ENCODE results near the gene CTNND1. TPM values are rescaled to one million over a fixed set of nuclear protein-coding genes. Genes with fewer than 3 reads are reported as not detected.
A peak's percentile ranks its signal among the peaks of the same experiment; 100 is the strongest.

Gene CTNND1
- total RNA-seq, 4 donors from 2014 or later: 165 to 415 (median 374) TPM

GRCh38 chr11:57788703-57789088 lies 27.1 kb downstream of the CTNND1 start:
- in situ Hi-C loops (cut with MboI; ENCODE audit: low pct_ligation_motif_present in 1 of 4, low pct_unique_long_range_greater_than_20kb in 1 of 4, low sequenced_read_pairs in 3 of 4): no loop called here
- no peaks in the 10 kb centered on the region for H3K27me3 ChIP-seq
- peaks cover 0 to 2% (median 0%) of the 10 kb centered on the region in 4 donors for H3K36me3 ChIP-seq
- no peak for TF ChIP-seq EP300 (IDR thresholded peaks at IDR 0.05; ENCODE audit: low read depth)
- TF ChIP-seq POLR2AphosphoS5 (IDR thresholded peaks at IDR 0.05): no peak
- TF ChIP-seq POLR2A (IDR thresholded peaks at IDR 0.05): no peak
- no peak for TF ChIP-seq CTCF (IDR thresholded peaks at IDR 0.05)
- intact Hi-C loops (cut with DNase I; ENCODE audit: low total_unique reads): no loop called here
- peaks cover 73 to 99% (median 88%) of the 10 kb centered on the region in 4 donors for H3K4me1 ChIP-seq
- H3K4me3 ChIP-seq: no peak overlapping the region
- no peaks in the 10 kb centered on the region for H3K9me3 ChIP-seq
- peak overlapping the region; percentile 56 to 95 (median 82) for H3K27ac ChIP-seq
- no peak for DNase-seq

- TF ChIP-seq CTCF (IDR thresholded peaks at IDR 0.05) (no peak), POLR2AphosphoS5 (IDR thresholded peaks at IDR 0.05) (no peak), POLR2A (IDR thresholded peaks at IDR 0.05) (no peak), EP300 (IDR thresholded peaks at IDR 0.05; ENCODE audit: low read depth) (no peak)
- Histone ChIP-seq H3K9me3 (no peaks in the 10 kb centered on the region), H3K27me3 (no peaks in the 10 kb centered on the region), H3K4me1 (peaks cover 58 to 94% (median 73%) of the 10 kb centered on the region in 4 donors), H3K4me3 (peak overlapping the region in 1 of 4 donors; percentile 34), H3K27ac (peak overlapping the region; percentile 88 to 95 (median 92)), H3K36me3 (peaks cover 0 to 27% (median 10%) of the 10 kb centered on the region in 4 donors)
- 64 to 86% methylated on average over 5 to 22 of the region's 22 CpGs for WGBS, 2 donors (ENCODE audit: low coverage in 1 of 2)
- intact Hi-C loops (cut with DNase I; ENCODE audit: low total_unique reads) (loop anchor here (10.0 kb wide), 1 partner anchor 47 kb away; the partner anchor contains the start of gene SELENOH), in situ Hi-C loops (cut with MboI; ENCODE audit: low pct_ligation_motif_present in 1 of 4, low pct_unique_long_range_greater_than_20kb in 1 of 4, low sequenced_read_pairs in 3 of 4) (no loop called here)
- DNase-seq: peak; percentile 28
Measured at GRCh38 chr11:57791321-57792059, 29.9 kb downstream of the CTNND1 start.

GRCh38 chr11:57792060-57792541 lies 30.5 kb downstream of the CTNND1 start:
- peak overlapping the region; percentile 88 to 95 (median 92) for H3K27ac ChIP-seq
- peaks cover 52 to 89% (median 67%) of the 10 kb centered on the region in 4 donors for H3K4me1 ChIP-seq
- intact Hi-C loops (cut with DNase I; ENCODE audit: low total_unique reads): loop anchor here (10.0 kb wide), 1 partner anchor 47 kb away; the partner anchor contains the start of gene SELENOH
- TF ChIP-seq EP300 (IDR thresholded peaks at IDR 0.05; ENCODE audit: low read depth) (peak; percentile 95), POLR2A (IDR thresholded peaks at IDR 0.05) (peak; percentile 33), CTCF (IDR thresholded peaks at IDR 0.05) (no peak), POLR2AphosphoS5 (IDR thresholded peaks at IDR 0.05) (peak in 2 of 3 donors; percentile 60 to 70)
- 69 to 78% methylated on average over 7 of the region's 7 CpGs for WGBS, 2 donors (ENCODE audit: low coverage in 1 of 2)
- in situ Hi-C loops (cut with MboI; ENCODE audit: low pct_ligation_motif_present in 1 of 4, low pct_unique_long_range_greater_than_20kb in 1 of 4, low sequenced_read_pairs in 3 of 4): no loop called here
- peak overlapping the region in 1 of 4 donors; percentile 34 for H3K4me3 ChIP-seq
- peak; percentile 71 for DNase-seq
- no peaks in the 10 kb centered on the region for H3K27me3 ChIP-seq
- no peaks in the 10 kb centered on the region for H3K9me3 ChIP-seq
- peaks cover 0 to 33% (median 13%) of the 10 kb centered on the region in 4 donors for H3K36me3 ChIP-seq

- in situ Hi-C loops (cut with MboI; ENCODE audit: low pct_ligation_motif_present in 1 of 4, low pct_unique_long_range_greater_than_20kb in 1 of 4, low sequenced_read_pairs in 3 of 4) (no loop called here), intact Hi-C loops (cut with DNase I; ENCODE audit: low total_unique reads) (loop anchor here (10.0 kb wide), 1 partner anchor 48 kb away; the partner anchor contains the start of gene SELENOH)
- Histone ChIP-seq H3K9me3 (no peaks in the 10 kb centered on the region), H3K27me3 (no peaks in the 10 kb centered on the region), H3K27ac (peak overlapping the region; percentile 88 to 95 (median 92)), H3K36me3 (peaks cover 0 to 33% (median 14%) of the 10 kb centered on the region in 4 donors), H3K4me1 (peaks cover 46 to 89% (median 61%) of the 10 kb centered on the region in 4 donors), H3K4me3 (peak overlapping the region in 1 of 4 donors; percentile 34)
- TF ChIP-seq EP300 (IDR thresholded peaks at IDR 0.05; ENCODE audit: low read depth): no peak
- peak; percentile 28 for TF ChIP-seq POLR2A (IDR thresholded peaks at IDR 0.05)
- TF ChIP-seq CTCF (IDR thresholded peaks at IDR 0.05): no peak
- peak in 2 of 3 donors; percentile 56 to 70 for TF ChIP-seq POLR2AphosphoS5 (IDR thresholded peaks at IDR 0.05)
- no peak for DNase-seq
Measured at GRCh38 chr11:57792870-57793269, 31.3 kb downstream of the CTNND1 start.

Data from transverse colon (tissue), 4 donors.